NB4 (cell line): ENCODE data around the gene VRK2.

ENCODE experiments used
- DNase-seq: peaks from one replicate; pipeline ENCODE4 v3.0.0; 2010; ENCODE audit warnings: low read depth
- H3K4me3 ChIP-seq: one replicate; pipeline ENCODE4 v1.5.1; 2011; ENCODE audit warnings: mild to moderate bottlenecking, low read depth, low read length, moderate library complexity
- MYC ChIP-seq: IDR thresholded peaks from 2 replicates; pipeline ENCODE4 v1.6.1; 2011; ENCODE audit warnings: low read depth, low read length
- POLR2A ChIP-seq: IDR thresholded peaks from 2 replicates; pipeline ENCODE4 v1.6.1; 2011; ENCODE audit warnings: mild to moderate bottlenecking; ENCODE audit not compliant: insufficient read length; ENCODE audit errors: extremely low read depth
- TF ChIP-seq, protein P1 (sequence below): IDR thresholded peaks from one replicate; pipeline ENCODE4 v1.5.1; 2012; ENCODE audit warnings: low read depth, low read length
- TF ChIP-seq, protein P2 (sequence below): IDR thresholded peaks from 2 replicates; pipeline ENCODE4 v1.6.1; 2011; ENCODE audit warnings: low read depth, low read length

The VRK2 gene

DNA sequence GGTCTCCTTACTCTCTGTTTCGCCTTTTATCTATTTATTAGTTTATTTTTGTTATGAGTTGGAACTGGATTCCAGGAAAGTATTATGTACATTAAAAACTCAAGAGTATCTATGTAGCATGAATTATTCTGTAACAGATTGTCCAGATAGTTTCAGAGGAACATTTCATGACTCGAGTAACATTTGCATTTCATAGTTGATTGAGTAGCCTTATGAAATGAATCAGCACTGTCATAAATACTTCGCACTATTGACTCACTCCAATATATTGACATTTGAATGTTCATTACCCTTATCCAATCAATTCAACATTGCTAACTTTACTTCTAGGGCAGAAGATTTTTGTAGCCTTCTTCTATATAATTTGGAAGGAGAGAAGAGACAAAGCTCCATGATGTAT lies 11.3 kb upstream of the VRK2 start:
- TF ChIP-seq, protein P1, sequence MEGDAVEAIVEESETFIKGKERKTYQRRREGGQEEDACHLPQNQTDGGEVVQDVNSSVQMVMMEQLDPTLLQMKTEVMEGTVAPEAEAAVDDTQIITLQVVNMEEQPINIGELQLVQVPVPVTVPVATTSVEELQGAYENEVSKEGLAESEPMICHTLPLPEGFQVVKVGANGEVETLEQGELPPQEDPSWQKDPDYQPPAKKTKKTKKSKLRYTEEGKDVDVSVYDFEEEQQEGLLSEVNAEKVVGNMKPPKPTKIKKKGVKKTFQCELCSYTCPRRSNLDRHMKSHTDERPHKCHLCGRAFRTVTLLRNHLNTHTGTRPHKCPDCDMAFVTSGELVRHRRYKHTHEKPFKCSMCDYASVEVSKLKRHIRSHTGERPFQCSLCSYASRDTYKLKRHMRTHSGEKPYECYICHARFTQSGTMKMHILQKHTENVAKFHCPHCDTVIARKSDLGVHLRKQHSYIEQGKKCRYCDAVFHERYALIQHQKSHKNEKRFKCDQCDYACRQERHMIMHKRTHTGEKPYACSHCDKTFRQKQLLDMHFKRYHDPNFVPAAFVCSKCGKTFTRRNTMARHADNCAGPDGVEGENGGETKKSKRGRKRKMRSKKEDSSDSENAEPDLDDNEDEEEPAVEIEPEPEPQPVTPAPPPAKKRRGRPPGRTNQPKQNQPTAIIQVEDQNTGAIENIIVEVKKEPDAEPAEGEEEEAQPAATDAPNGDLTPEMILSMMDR, result no peak
- TF ChIP-seq, protein P2, sequence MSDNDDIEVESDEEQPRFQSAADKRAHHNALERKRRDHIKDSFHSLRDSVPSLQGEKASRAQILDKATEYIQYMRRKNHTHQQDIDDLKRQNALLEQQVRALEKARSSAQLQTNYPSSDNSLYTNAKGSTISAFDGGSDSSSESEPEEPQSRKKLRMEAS, result no peak
- TF ChIP-seq POLR2A (no peak), MYC (no peak)
- no peak for DNase-seq
- H3K4me3 ChIP-seq, result no peak overlapping the region

DNA sequence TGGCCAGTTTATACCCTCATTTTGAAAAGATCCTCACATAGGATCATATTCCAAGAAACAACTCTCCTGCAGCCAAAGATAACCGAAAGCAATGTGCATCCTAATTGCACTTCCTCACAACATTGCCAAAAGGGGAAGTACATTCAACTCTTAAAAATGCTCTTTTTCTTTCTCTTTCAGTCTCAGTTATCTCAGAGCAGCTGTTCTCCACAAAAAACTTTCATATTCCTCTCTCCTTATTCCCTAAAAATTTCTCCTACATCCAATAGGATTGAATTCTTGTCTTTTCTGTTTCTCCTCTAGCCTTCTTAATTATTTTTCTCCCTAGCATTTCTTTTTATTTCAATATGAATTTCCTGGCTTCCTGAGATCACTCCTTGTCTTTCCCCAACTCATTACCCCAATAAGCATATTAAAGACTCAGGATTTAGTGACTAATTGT lies 7.4 kb upstream of the VRK2 start:
- DNase-seq, result peak; percentile 67
- H3K4me3 ChIP-seq, result peak overlapping the region; percentile 12
- TF ChIP-seq POLR2A, result no peak
- TF ChIP-seq, protein P1, result no peak
- TF ChIP-seq MYC, result no peak
- TF ChIP-seq, protein P2, result no peak

DNA sequence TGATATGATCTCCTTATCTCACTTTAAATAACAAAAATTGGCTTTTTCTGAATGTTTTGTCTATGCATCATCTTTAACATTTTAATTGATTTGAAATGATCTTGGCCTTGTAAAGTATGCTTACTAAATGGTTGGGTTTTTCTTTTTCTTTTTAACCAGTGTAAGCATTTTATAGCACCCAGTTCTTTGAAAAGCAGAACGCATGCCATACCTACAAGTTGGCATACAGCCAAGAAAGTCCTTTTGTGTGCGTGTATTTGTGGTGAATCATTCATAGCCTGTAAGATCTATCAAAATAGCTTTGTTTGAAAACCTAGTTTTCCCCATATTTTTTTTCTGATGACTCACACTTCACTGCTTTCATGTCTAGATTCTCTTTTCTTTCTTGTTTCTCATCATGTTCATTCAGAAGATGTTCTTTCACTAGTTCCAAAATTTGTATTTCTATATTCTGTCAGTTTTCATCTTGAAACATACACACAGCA lies 4.1 kb upstream of the VRK2 start:
- DNase-seq, result peak; percentile 43
- TF ChIP-seq, protein P2, result no peak
- TF ChIP-seq POLR2A (no peak), MYC (no peak)
- TF ChIP-seq, protein P1, result no peak
- no peak overlapping the region for H3K4me3 ChIP-seq

DNA sequence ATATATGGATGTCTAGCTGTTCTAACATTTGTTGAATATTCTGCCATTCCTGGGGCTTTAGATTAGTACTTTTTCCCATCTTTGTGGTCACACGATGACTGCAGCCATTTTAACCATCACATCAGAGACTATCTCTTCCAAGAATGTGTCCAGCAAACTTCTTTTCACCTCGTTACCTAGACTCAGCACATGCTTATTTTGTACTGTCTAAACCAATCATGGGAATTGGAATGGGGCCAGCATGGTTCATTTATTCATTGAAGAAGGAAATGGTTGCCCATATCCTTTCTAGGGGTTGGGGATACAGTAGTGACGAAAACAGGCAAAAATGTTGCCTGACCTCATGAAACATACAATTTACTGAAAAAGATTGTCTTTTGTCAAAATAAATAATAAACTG lies 2.5 kb upstream of the VRK2 start:
- H3K4me3 ChIP-seq, result no peak overlapping the region
- DNase-seq, result no peak
- TF ChIP-seq, protein P2, result no peak
- TF ChIP-seq, protein P1, result no peak
- no peak for TF ChIP-seq POLR2A

DNA sequence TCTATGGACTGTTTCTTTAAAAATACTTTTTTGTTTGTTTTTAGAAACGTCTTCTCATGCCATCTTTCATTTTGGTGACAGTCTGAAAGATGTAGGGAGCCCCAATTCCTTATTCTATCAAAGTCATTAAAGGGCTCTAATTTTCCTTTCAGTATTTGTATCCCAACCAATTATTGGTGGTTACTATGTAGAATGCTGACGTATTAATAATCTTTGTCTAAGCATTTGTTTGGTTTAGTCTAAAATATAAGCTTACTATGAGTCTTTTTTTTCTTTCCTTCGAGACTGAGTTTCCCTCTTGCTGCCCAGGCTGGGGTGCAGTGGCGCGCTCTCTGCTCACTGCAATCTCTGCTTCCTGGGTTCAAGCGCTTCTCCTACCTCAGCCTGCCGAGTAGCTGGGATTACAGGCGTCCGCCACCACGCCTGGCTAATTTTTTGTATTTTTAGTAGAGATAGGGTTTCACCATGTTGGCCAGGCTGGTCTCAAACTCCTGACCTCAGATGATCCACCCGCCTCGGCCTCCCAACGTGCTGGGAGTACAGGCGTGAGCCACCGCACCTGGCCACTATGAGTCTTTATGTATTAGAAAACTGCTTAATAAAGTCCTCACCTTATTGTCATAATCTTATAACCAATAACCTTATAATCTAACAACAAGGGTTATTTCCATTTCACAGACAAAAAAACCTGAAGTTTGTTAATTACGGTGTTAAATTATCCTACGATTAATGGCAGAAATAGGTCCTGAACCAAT lies 849 bp upstream of the VRK2 start:
- peak; percentile 16 for DNase-seq
- peak overlapping the region; percentile 85 for H3K4me3 ChIP-seq
- TF ChIP-seq, protein P1, result no peak
- TF ChIP-seq, protein P2, result no peak
- no peak for TF ChIP-seq POLR2A
- TF ChIP-seq MYC, result no peak
